GM18505 (cell line): Measurements from ENCODE around the gene TUNAR.

Experiments
- ATAC-seq: cut with Tn5 transposase; IDR thresholded peaks from one replicate; pipeline ENCODE4 v1.9.1; 2021; ENCODE audit not compliant: unreplicated experiment
- POLR2A ChIP-seq: IDR thresholded peaks from 4 replicates; pipeline ENCODE4 v1.6.1; 2011; ENCODE audit warnings: borderline replicate concordance; ENCODE audit not compliant: insufficient read depth, insufficient read length; ENCODE audit errors: extremely low read depth

The TUNAR gene

GRCh38 chr14:95876761-95877538 lies at the start of gene TUNAR:
TUNAR (plus strand) TSS chr14:95876832.
- no peak for TF ChIP-seq POLR2A
- no peak for ATAC-seq

- no peak for ATAC-seq
Observed at GRCh38 chr14:95828649-95829265, 47.9 kb upstream of the TUNAR start.

GRCh38 chr14:95829321-95829720 lies 47.3 kb upstream of the TUNAR start:
- TF ChIP-seq POLR2A, result no peak
- no peak for ATAC-seq

More at GRCh38 chr14:95828649-95829265, 47.9 kb upstream of the TUNAR start:
- no peak for TF ChIP-seq POLR2A

- no peak for TF ChIP-seq POLR2A
- ATAC-seq, result no peak
Observed at GRCh38 chr14:95830386-95830785, 46.2 kb upstream of the TUNAR start.

GRCh38 chr14:95831041-95831440 lies 45.6 kb upstream of the TUNAR start:
- no peak for ATAC-seq
- no peak for TF ChIP-seq POLR2A

- ATAC-seq, result no peak
- TF ChIP-seq POLR2A, result no peak
Observed at GRCh38 chr14:95831468-95831867, 45.2 kb upstream of the TUNAR start.

GRCh38 chr14:95832012-95832411 lies 44.6 kb upstream of the TUNAR start:
- ATAC-seq, result no peak

GRCh38 chr14:95833429-95833828 lies 43.2 kb upstream of the TUNAR start:
- no peak for ATAC-seq
- no peak for TF ChIP-seq POLR2A

More at GRCh38 chr14:95832012-95832411, 44.6 kb upstream of the TUNAR start:
- TF ChIP-seq POLR2A, result no peak

GRCh38 chr14:95834496-95834895 lies 42.1 kb upstream of the TUNAR start:
- no peak for ATAC-seq
- TF ChIP-seq POLR2A, result no peak

- ATAC-seq, result no peak
- TF ChIP-seq POLR2A, result no peak
Observed at GRCh38 chr14:95835121-95835730, 41.4 kb upstream of the TUNAR start.

- no peak for TF ChIP-seq POLR2A
Observed at GRCh38 chr14:95838862-95839261, 37.8 kb upstream of the TUNAR start.

GRCh38 chr14:95840094-95840700 lies 36.4 kb upstream of the TUNAR start:
- ATAC-seq, result no peak
- no peak for TF ChIP-seq POLR2A

More at GRCh38 chr14:95838862-95839261, 37.8 kb upstream of the TUNAR start:
- ATAC-seq, result no peak

- no peak for ATAC-seq
- no peak for TF ChIP-seq POLR2A
Observed at GRCh38 chr14:95841668-95842067, 35.0 kb upstream of the TUNAR start.

- no peak for TF ChIP-seq POLR2A
Observed at GRCh38 chr14:95849761-95850160, 26.9 kb upstream of the TUNAR start.

GRCh38 chr14:95850429-95850828 lies 26.2 kb upstream of the TUNAR start:
- TF ChIP-seq POLR2A, result no peak
- ATAC-seq, result no peak

More at GRCh38 chr14:95849761-95850160, 26.9 kb upstream of the TUNAR start:
- no peak for ATAC-seq
